Measurements from ENCODE around the gene MKS1. TPM values are rescaled to one million over a fixed set of nuclear protein-coding genes. Genes with fewer than 3 reads are reported as not detected.
A peak's percentile ranks its signal among the peaks of the same experiment; 100 is the strongest.

Gene MKS1
- total RNA-seq, 1 experiment from 2014 or later = 15.9 TPM

DNA sequence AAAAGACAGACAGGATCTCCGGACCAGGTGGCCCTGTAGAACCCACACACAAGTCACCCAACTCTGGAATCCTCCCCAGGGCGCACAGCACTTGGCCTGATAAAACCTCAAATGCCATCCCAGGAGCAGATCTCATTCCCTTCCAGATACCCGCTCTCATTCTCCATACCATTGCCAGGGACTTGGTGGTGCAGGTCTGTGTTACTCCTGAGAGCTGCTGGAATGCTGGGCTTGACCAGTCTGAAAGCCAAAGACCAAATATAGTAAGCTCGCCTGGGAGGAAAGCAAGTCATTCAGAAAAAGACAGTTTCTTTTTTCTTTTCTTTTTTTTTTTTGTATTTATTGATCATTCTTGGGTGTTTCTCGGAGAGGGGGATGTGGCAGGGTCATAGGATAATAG lies 10.7 kb downstream of the MKS1 start:
- no peak for DNase-seq (ENCODE audit: low read depth in 1 of 2, low spot score in 2 of 2)
- H3K27me3 ChIP-seq (replicated peaks) = no peaks in the 10 kb centered on the region
- no peak overlapping the region for H3K4me3 ChIP-seq
- peaks cover 10% of the 10 kb centered on the region; the same call in 1 of the 2 replicates for H3K36me3 ChIP-seq
- no peaks in the 10 kb centered on the region for H3K4me1 ChIP-seq (replicated peaks)
- H3K9me3 ChIP-seq (replicated peaks) = no peaks in the 10 kb centered on the region
- H3K27ac ChIP-seq = no peak overlapping the region

DNA sequence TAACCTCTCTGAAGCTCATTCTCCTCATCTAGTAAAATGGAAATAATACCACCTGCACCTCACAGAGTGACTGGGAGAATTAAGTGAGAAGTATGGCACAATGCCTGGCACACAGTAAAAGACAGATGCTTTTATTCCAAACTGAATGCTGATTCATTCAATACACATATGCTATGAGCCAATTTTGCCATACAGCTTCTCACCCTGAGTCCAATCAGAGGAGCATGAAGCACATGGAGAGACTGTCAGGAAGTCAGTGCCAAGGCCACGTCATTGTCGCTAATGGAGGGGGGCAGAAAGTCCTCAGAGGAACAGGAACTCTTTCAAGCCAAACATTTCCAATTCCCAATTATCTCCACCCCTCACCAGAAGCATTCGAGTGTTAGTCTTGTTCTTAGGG lies 11.6 kb downstream of the MKS1 start:
- no peak overlapping the region for H3K27ac ChIP-seq
- no peaks in the 10 kb centered on the region for H3K9me3 ChIP-seq (replicated peaks)
- H3K36me3 ChIP-seq = peaks cover 10% of the 10 kb centered on the region; the same call in 1 of the 2 replicates
- no peaks in the 10 kb centered on the region for H3K27me3 ChIP-seq (replicated peaks)
- no peak for DNase-seq (ENCODE audit: low read depth in 1 of 2, low spot score in 2 of 2)
- no peak overlapping the region for H3K4me3 ChIP-seq
- no peaks in the 10 kb centered on the region for H3K4me1 ChIP-seq (replicated peaks)

GRCh38 chr17:58205936-58206335 lies 13.1 kb downstream of the MKS1 start:
- DNase-seq (ENCODE audit: low read depth in 1 of 2, low spot score in 2 of 2) = no peak
- Histone ChIP-seq H3K27ac (no peak overlapping the region), H3K9me3 (replicated peaks) (no peaks in the 10 kb centered on the region), H3K36me3 (0 out of 2 replicates have a peak, but pooled peaks cover 5% of the 10 kb centered on the region), H3K27me3 (replicated peaks) (peaks cover 2% of the 10 kb centered on the region), H3K4me3 (no peak overlapping the region), H3K4me1 (replicated peaks) (no peaks in the 10 kb centered on the region)

- Histone ChIP-seq H3K9me3 (replicated peaks) (no peaks in the 10 kb centered on the region), H3K27me3 (replicated peaks) (peaks cover 14% of the 10 kb centered on the region), H3K36me3 (0 out of 2 replicates have a peak, but pooled peaks cover 5% of the 10 kb centered on the region), H3K4me3 (no peak overlapping the region), H3K4me1 (replicated peaks) (no peaks in the 10 kb centered on the region), H3K27ac (no peak overlapping the region)
- DNase-seq (ENCODE audit: low read depth in 1 of 2, low spot score in 2 of 2) = no peak
Measured at GRCh38 chr17:58204796-58205195, 14.3 kb downstream of the MKS1 start.

GRCh38 chr17:58202859-58203258 lies 16.2 kb downstream of the MKS1 start:
- Histone ChIP-seq H3K9me3 (replicated peaks) (no peaks in the 10 kb centered on the region), H3K4me1 (replicated peaks) (no peaks in the 10 kb centered on the region), H3K27me3 (replicated peaks) (peaks cover 32% of the 10 kb centered on the region), H3K27ac (no peak overlapping the region), H3K4me3 (no peak overlapping the region), H3K36me3 (0 out of 2 replicates have a peak, but pooled peaks cover 5% of the 10 kb centered on the region)
- no peak for DNase-seq (ENCODE audit: low read depth in 1 of 2, low spot score in 2 of 2)

DNA sequence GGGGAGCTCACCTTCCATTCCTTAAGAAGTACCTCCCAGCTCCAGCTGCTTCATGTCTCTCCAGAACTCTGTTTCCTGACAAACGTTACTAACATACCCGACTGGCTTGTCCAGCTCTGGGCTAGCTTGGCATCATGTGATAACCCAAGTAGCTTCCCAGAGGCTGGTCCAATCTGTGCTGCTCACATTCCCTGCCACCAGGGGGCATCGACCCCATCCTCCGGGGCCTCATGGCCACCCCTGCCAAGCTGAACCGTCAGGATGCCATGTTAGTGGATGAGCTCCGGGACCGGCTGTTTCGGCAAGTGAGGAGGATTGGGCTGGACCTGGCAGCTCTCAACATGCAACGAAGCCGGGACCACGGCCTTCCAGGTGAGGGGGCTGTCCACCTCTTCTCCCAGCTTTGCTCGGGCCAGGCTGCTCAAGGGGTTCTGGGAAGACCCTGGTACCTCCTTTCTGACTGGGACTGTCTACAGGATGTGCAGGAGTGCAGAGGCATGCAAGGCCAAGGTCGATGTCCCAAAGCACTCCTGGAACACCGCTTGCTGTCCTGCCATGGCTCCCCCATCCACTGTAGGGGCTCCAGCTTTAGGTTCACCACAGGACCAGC lies 18.9 kb downstream of the MKS1 start:
- H3K4me1 ChIP-seq (replicated peaks) = no peaks in the 10 kb centered on the region
- peaks cover 45% of the 10 kb centered on the region for H3K27me3 ChIP-seq (replicated peaks)
- H3K36me3 ChIP-seq = no peaks in the 10 kb centered on the region
- no peak overlapping the region for H3K27ac ChIP-seq
- H3K9me3 ChIP-seq (replicated peaks) = no peaks in the 10 kb centered on the region
- DNase-seq (ENCODE audit: low read depth in 1 of 2, low spot score in 2 of 2) = peak; percentile 43 to 81
- H3K4me3 ChIP-seq = no peak overlapping the region

- no peak overlapping the region for H3K4me3 ChIP-seq
- H3K9me3 ChIP-seq (replicated peaks) = no peaks in the 10 kb centered on the region
- no peak overlapping the region for H3K27ac ChIP-seq
- H3K36me3 ChIP-seq = no peaks in the 10 kb centered on the region
- H3K27me3 ChIP-seq (replicated peaks) = peaks cover 61% of the 10 kb centered on the region
- H3K4me1 ChIP-seq (replicated peaks) = no peaks in the 10 kb centered on the region
- DNase-seq (ENCODE audit: low read depth in 1 of 2, low spot score in 2 of 2) = no peak
Measured at GRCh38 chr17:58196610-58197009, 22.4 kb downstream of the MKS1 start.

DNA sequence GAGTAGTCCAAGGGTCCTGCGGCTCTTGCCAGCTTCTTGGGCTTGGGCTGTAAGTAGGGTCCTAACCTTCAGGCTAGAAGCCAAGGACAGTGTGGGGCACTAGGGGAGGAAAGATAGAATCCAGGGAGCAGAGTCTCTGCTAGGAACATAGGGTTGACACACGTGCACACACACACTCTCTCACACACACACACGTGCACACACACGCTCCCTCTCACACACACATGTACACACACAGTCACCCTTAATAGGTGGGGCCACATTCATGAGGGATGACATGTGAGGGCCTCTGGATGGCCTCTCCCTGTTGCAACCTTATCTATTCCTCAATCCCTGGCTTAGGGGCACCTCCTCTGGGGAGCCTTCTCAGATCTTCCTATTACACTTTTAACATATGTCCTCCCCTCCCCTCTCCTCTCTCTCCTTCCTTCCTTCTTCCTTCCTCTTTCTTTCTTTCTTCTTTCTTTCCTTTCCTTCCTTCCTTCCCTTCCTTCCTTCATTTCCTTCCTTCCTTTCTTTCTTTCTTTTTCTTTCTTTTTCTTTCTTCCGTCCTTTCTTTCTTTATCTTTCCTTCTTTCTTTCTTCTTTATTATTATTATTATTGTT lies 23.4 kb downstream of the MKS1 start:
- no peak overlapping the region for H3K27ac ChIP-seq
- no peak for DNase-seq (ENCODE audit: low read depth in 1 of 2, low spot score in 2 of 2)
- no peak overlapping the region for H3K4me3 ChIP-seq
- no peaks in the 10 kb centered on the region for H3K4me1 ChIP-seq (replicated peaks)
- no peaks in the 10 kb centered on the region for H3K9me3 ChIP-seq (replicated peaks)
- H3K36me3 ChIP-seq = no peaks in the 10 kb centered on the region
- H3K27me3 ChIP-seq (replicated peaks) = peaks cover 55% of the 10 kb centered on the region

DNA sequence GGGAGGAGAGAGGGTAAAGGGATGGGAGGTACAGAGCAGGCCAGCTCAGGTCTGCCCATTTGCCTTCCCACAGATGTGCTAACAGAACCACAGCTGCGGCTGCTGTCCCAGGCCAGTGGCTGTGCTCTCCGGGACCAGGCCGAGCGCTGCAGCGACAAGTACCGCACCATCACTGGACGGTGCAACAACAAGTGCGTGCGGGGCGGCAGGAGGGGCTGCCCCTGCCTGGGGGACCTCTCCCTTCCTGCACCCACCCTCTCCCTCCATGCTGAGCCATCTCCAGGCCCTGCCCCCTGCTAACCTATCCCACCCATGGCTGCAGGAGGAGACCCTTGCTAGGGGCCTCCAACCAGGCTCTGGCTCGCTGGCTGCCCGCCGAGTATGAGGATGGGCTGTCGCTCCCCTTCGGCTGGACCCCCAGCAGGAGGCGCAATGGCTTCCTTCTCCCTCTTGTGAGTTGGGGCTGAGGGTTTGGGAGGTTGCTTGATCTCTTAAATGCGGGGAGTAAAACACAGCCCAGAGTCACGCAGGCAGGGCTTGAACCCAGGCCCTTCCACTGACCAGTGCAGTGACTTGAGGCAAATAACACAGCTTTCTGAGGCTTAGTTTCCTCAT lies 25.3 kb downstream of the MKS1 start:
- Histone ChIP-seq H3K27me3 (replicated peaks) (peaks cover 38% of the 10 kb centered on the region), H3K4me1 (replicated peaks) (no peaks in the 10 kb centered on the region), H3K9me3 (replicated peaks) (no peaks in the 10 kb centered on the region), H3K4me3 (no peak overlapping the region), H3K36me3 (no peaks in the 10 kb centered on the region), H3K27ac (no peak overlapping the region)
- no peak for DNase-seq (ENCODE audit: low read depth in 1 of 2, low spot score in 2 of 2)

GRCh38 chr17:58192612-58193011 lies 26.4 kb downstream of the MKS1 start, which contains the start of gene EPX:
TSS of gene EPX (plus strand) at chr17:58192726. CDS start at chr17:58192847, 121 bp downstream.
- Histone ChIP-seq H3K4me1 (replicated peaks) (no peaks in the 10 kb centered on the region), H3K36me3 (no peaks in the 10 kb centered on the region), H3K4me3 (no peak within 1 kb of the TSS), H3K9me3 (replicated peaks) (no peaks in the 10 kb centered on the region), H3K27ac (no peak within 1 kb of the TSS), H3K27me3 (replicated peaks) (peaks cover 40% of the 10 kb centered on the region)
- DNase-seq (ENCODE audit: low read depth in 1 of 2, low spot score in 2 of 2) = no peak

DNA sequence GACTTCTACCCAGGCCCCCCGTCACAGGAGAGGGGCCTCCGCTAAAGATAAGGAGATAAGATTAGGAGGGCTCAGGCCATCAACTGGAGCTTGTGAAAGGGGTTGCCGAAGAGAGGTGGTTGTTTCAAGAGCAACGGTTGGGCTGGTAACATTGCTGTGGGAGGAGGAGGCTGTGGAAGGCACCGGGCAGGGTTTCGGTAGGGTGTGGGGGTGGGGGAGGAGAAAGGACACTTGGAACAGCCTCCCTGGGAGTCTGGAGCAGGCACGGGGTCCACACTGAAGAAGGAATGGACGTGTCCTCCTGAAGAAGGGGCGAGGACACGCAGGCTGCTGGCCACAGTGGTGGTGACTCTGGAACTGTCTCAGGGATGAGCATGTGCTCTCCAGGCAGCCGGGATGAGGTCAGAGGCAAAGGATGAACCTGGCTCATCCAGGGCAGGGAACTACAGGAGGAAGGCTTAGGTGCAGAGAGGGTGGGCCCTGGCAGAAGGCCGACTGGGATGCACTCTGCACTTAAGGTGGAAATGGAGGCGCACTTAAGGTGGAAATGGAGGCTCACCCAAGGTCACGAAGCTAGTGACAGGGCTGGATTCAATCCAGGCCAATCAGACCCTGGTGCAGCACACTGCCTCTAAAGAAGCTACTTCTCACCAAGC lies 27.7 kb downstream of the MKS1 start:
- Histone ChIP-seq H3K27ac (no peak overlapping the region), H3K4me3 (no peak overlapping the region), H3K27me3 (replicated peaks) (peaks cover 37% of the 10 kb centered on the region), H3K4me1 (replicated peaks) (no peaks in the 10 kb centered on the region), H3K36me3 (no peaks in the 10 kb centered on the region), H3K9me3 (replicated peaks) (no peaks in the 10 kb centered on the region)
- no peak for DNase-seq (ENCODE audit: low read depth in 1 of 2, low spot score in 2 of 2)

DNA sequence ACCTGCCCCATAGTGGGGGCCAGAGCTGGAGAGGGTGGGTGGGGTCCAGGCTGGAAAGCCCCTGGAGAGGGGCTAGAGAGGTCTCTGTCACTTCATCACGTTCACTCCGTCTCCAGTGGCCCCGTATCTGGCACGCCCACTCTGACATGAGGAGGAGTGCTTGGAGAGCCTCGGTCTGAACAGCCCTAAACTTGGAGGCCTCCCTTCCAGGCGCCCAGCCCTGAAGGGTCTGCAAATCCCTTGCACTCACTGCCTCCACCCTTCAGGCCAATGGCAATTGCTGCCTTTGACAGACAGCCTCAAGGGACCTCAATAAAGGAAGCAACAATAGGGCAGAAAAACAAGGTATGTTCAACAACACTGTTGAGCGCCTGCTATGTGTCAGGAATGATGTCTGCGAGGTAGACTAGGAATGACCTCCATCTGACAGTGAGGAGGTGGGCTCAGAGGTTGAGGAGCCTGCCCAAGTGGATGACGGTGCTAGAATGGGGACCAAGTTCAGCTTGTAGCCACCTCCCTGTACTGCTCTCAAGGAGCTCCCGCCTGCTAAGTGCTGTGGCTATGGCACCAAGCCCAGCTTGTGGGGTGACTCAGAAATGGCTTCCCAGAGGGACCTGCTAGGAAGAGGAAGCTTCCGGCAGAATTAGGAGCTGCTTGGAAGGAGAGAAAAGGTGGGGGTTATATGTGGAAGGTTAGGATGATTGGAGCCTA lies 29.5 kb downstream of the MKS1 start:
- DNase-seq (ENCODE audit: low read depth in 1 of 2, low spot score in 2 of 2) = peak; percentile 42 to 70
- Histone ChIP-seq H3K9me3 (replicated peaks) (no peaks in the 10 kb centered on the region), H3K27ac (no peak overlapping the region), H3K4me3 (no peak overlapping the region), H3K4me1 (replicated peaks) (no peaks in the 10 kb centered on the region), H3K36me3 (no peaks in the 10 kb centered on the region), H3K27me3 (replicated peaks) (peaks cover 41% of the 10 kb centered on the region)

- Histone ChIP-seq H3K4me3 (no peak overlapping the region), H3K9me3 (replicated peaks) (no peaks in the 10 kb centered on the region), H3K36me3 (no peaks in the 10 kb centered on the region), H3K4me1 (replicated peaks) (no peaks in the 10 kb centered on the region), H3K27ac (no peak overlapping the region), H3K27me3 (replicated peaks) (peaks cover 35% of the 10 kb centered on the region)
- DNase-seq (ENCODE audit: low read depth in 1 of 2, low spot score in 2 of 2) = peak in 1 of 2 experiments; percentile 37
Measured at GRCh38 chr17:58187675-58188074, 31.4 kb downstream of the MKS1 start.

Data from SJSA1 (cell line).